ENCODE measurements around the gene AQP3. TPM values are rescaled to one million over a fixed set of nuclear protein-coding genes. Genes with fewer than 3 reads are reported as not detected.

The AQP3 gene
- total and polyA plus RNA-seq, 2 experiments from 2014 or later, result 97.1 to 123 TPM

GRCh38 chr9:33468215-33468730, 20.9 kb upstream of the AQP3 start:
- Histone ChIP-seq H3K27me3 (no peaks in the 10 kb centered on the region), H3K4me1 (ENCODE audit: insufficient read depth) (peaks cover 8% of the 10 kb centered on the region), H3K4me2 (no peak overlapping the region), H3K27ac (no peak overlapping the region), H3K9me3 (ENCODE audit: low read depth) (no peaks in the 10 kb centered on the region), H3K4me3 (no peak overlapping the region), H3K9me2 (replicated peaks; ENCODE audit: insufficient read depth) (no peaks in the 10 kb centered on the region), H3K79me2 (peaks cover 18% of the 10 kb centered on the region), H4K20me1 (ENCODE audit: insufficient read depth, poor library complexity, severe bottlenecking) (no peaks in the 10 kb centered on the region), H3K36me3 (replicated peaks; ENCODE audit: insufficient read depth, low read depth) (peaks cover 2% of the 10 kb centered on the region), H2AFZ (no peak overlapping the region)
- TF ChIP-seq EZH2 (IDR thresholded peaks at IDR 0.05; ENCODE audit: borderline replicate concordance), result no peak
- TF ChIP-seq CTCF (IDR thresholded peaks at IDR 0.05; ENCODE audit: poor library complexity), result no peak
- no peak for TF ChIP-seq EZH2phosphoT487 (IDR thresholded peaks at IDR 0.05; ENCODE audit: low read depth, severe bottlenecking, unreplicated experiment)
- no peak for DNase-seq (ENCODE audit: low spot score)
- WGBS (ENCODE audit: low lambda C conversion rate, missing lambda C conversion rate), result 92% methylated on average over 4 of the region's 4 CpGs

GRCh38 chr9:33467526-33467925, 20.1 kb upstream of the AQP3 start:
- H3K9me3 ChIP-seq (ENCODE audit: low read depth), result no peaks in the 10 kb centered on the region
- no peaks in the 10 kb centered on the region for H3K27me3 ChIP-seq
- H3K4me2 ChIP-seq, result no peak overlapping the region
- no peak overlapping the region for H3K27ac ChIP-seq
- H3K36me3 ChIP-seq (replicated peaks; ENCODE audit: insufficient read depth, low read depth), result peaks cover 2% of the 10 kb centered on the region
- TF ChIP-seq EZH2phosphoT487 (IDR thresholded peaks at IDR 0.05; ENCODE audit: low read depth, severe bottlenecking, unreplicated experiment) (no peak), EZH2 (IDR thresholded peaks at IDR 0.05; ENCODE audit: borderline replicate concordance) (no peak), CTCF (IDR thresholded peaks at IDR 0.05; ENCODE audit: poor library complexity) (no peak)
- H2AFZ ChIP-seq, result no peak overlapping the region
- no peak overlapping the region for H3K4me3 ChIP-seq
- no peaks in the 10 kb centered on the region for H4K20me1 ChIP-seq (ENCODE audit: insufficient read depth, poor library complexity, severe bottlenecking)
- H3K4me1 ChIP-seq (ENCODE audit: insufficient read depth), result peaks cover 4% of the 10 kb centered on the region
- 96% methylated on average over 7 of the region's 7 CpGs for WGBS (ENCODE audit: low lambda C conversion rate, missing lambda C conversion rate)
- no peak for DNase-seq (ENCODE audit: low spot score)
- H3K9me2 ChIP-seq (replicated peaks; ENCODE audit: insufficient read depth), result no peaks in the 10 kb centered on the region
- H3K79me2 ChIP-seq, result peaks cover 10% of the 10 kb centered on the region

GRCh38 chr9:33466565-33467495, 19.4 kb upstream of the AQP3 start:
- Histone ChIP-seq H3K27ac (no peak overlapping the region), H4K20me1 (ENCODE audit: insufficient read depth, poor library complexity, severe bottlenecking) (no peaks in the 10 kb centered on the region), H3K4me3 (no peak overlapping the region), H3K79me2 (peaks cover 3% of the 10 kb centered on the region), H2AFZ (no peak overlapping the region), H3K4me1 (ENCODE audit: insufficient read depth) (no peaks in the 10 kb centered on the region), H3K9me2 (replicated peaks; ENCODE audit: insufficient read depth) (no peaks in the 10 kb centered on the region), H3K36me3 (replicated peaks; ENCODE audit: insufficient read depth, low read depth) (peaks cover 2% of the 10 kb centered on the region), H3K9me3 (ENCODE audit: low read depth) (no peaks in the 10 kb centered on the region), H3K4me2 (no peak overlapping the region), H3K27me3 (no peaks in the 10 kb centered on the region)
- DNase-seq (ENCODE audit: low spot score), result peak; percentile 79
- WGBS (ENCODE audit: low lambda C conversion rate, missing lambda C conversion rate), result 78% methylated on average over 24 of the region's 24 CpGs
- TF ChIP-seq EZH2 (IDR thresholded peaks at IDR 0.05; ENCODE audit: borderline replicate concordance), result no peak
- TF ChIP-seq CTCF (IDR thresholded peaks at IDR 0.05; ENCODE audit: poor library complexity), result peak; percentile 81
